K562 (cell line): ENCODE measurements around the gene PEPD.

Source experiments
- CBFB ChIP-seq: sonication (generic); formaldehyde crosslinking; IDR thresholded peaks from 2 replicates; pipeline ENCODE4 v1.4.0; 2020; ENCODE audit warnings: mild to moderate bottlenecking, missing genetic modification reagents
- CHCHD3 ChIP-seq: fragments of 250-450 bp; sonication (Bioruptor Pico); IDR thresholded peaks from 2 replicates; pipeline ENCODE4 v2.1.2; 2022; ENCODE audit warnings: mild to moderate bottlenecking
- CTCF ChIP-seq, 3 experiments: IDR thresholded peaks in 2 of 3; conservative IDR thresholded peaks in 1 of 3; 2 replicates each; pipeline ENCODE4 v1.5.1; 2011 to 2012; ENCODE audit warnings: low read length in 3 of 3, mild to moderate bottlenecking in 3 of 3, control low read depth in 2 of 3, improper control_type of control experiment in 1 of 3, inconsistent platforms in 1 of 3, low read depth in 1 of 3, mixed read lengths in 1 of 3, moderate library complexity in 1 of 3; ENCODE audit not compliant: insufficient read depth in 2 of 3
- CUX1 ChIP-seq: fragments of 200-800 bp; sonication (Bioruptor generic); IDR thresholded peaks from 2 replicates; pipeline ENCODE4 v1.6.1; 2016; ENCODE audit warnings: missing genetic modification characterization, missing compliant biosample characterization
- ELF4 ChIP-seq: fragments of 450-650 bp; formaldehyde crosslinking; IDR thresholded peaks from 2 replicates; pipeline ENCODE4 v1.4.0; 2022; ENCODE audit warnings: missing genetic modification characterization
- KDM2B ChIP-seq: fragments of 250-450 bp; sonication (Bioruptor Pico); IDR thresholded peaks from 2 replicates; pipeline ENCODE4 v1.8.0; 2021; ENCODE audit warnings: mild to moderate bottlenecking, moderate library complexity
- MYC ChIP-seq, 2 experiments: fragments of 250-450 bp in 1 of 2; sonication (Bioruptor Pico) in 1 of 2; IDR thresholded peaks; 2 replicates each; pipeline versions ENCODE4 v1.5.1 to v1.6.1; 2012 to 2021; ENCODE audit warnings: low read depth in 2 of 2, borderline replicate concordance in 1 of 2, improper control_type of control experiment in 1 of 2, low read length in 1 of 2, mild to moderate bottlenecking in 1 of 2, moderate library complexity in 1 of 2
- NBN ChIP-seq: fragments of 450-650 bp; IDR thresholded peaks from 2 replicates; pipeline ENCODE4 v1.6.1; 2016; ENCODE audit warnings: low read depth, mild to moderate bottlenecking
- POLR2A ChIP-seq: fragments of 450-650 bp; conservative IDR thresholded peaks from 2 replicates; pipeline ENCODE4 v1.6.1; 2016
- RBFOX2 ChIP-seq: fragments of 200-400 bp; formaldehyde crosslinking; IDR thresholded peaks from 2 replicates; pipeline ENCODE4 v1.6.1; 2017; ENCODE audit warnings: low read depth, mild to moderate bottlenecking, low read length, moderate library complexity
- SP2 ChIP-seq: IDR thresholded peaks from 2 replicates; pipeline ENCODE4 v1.6.1; 2011; ENCODE audit warnings: mild to moderate bottlenecking, low read depth, low read length, moderate library complexity; ENCODE audit not compliant: poor library complexity, severe bottlenecking; ENCODE audit errors: extremely low read depth
- ZNF277 ChIP-seq: fragments of 250-450 bp; sonication (Bioruptor Pico); IDR thresholded peaks from 2 replicates; pipeline ENCODE4 v1.8.0; 2022; ENCODE audit warnings: inconsistent platforms, mild to moderate bottlenecking, moderate library complexity, borderline replicate concordance
- ZNF785 ChIP-seq: fragments of 250-450 bp; sonication (Bioruptor Pico); IDR thresholded peaks from 2 replicates; pipeline ENCODE4 v1.4.0; 2020; ENCODE audit warnings: mild to moderate bottlenecking

GRCh38 chr19:33500586-33500985 lies 21.0 kb downstream of the PEPD start:
- no peak for TF ChIP-seq MYC (IDR thresholded peaks at IDR 0.05; ENCODE audit: low read depth, low read length)
- no peak for TF ChIP-seq MYC (CRISPR knock-in tag; IDR thresholded peaks at IDR 0.05; ENCODE audit: borderline replicate concordance, low read depth)
- TF ChIP-seq CTCF (IDR thresholded peaks at IDR 0.05 in 2 of 3, conservative IDR thresholded peaks at IDR 0.05 in 1 of 3; ENCODE audit: insufficient read depth in 2 of 3, low read depth in 1 of 3, low read length in 3 of 3) = no peak
- no peak for TF ChIP-seq CUX1 (CRISPR knock-in tag)
- TF ChIP-seq POLR2A = no peak
- no peak for TF ChIP-seq ZNF785 (CRISPR knock-in tag)
- TF ChIP-seq CHCHD3 = no peak
- TF ChIP-seq KDM2B (CRISPR knock-in tag) = no peak
- no peak for TF ChIP-seq ELF4 (CRISPR knock-in tag)
- no peak for TF ChIP-seq RBFOX2
- no peak for TF ChIP-seq ZNF277 (CRISPR knock-in tag)
- TF ChIP-seq NBN = no peak
- no peak for TF ChIP-seq CBFB (CRISPR knock-in tag)
- TF ChIP-seq SP2 = no peak
